Mononuclear cell (primary cell): Measurements from ENCODE around the gene ORC5. TPM values are rescaled to one million over a fixed set of nuclear protein-coding genes. Genes with fewer than 3 reads are reported as not detected.
"Not testable (repeated sequence)": the region's sequence is repeated elsewhere in the genome, so short reads cannot be mapped to it uniquely, and the experiment has no call there.

Source experiments
- H3K27me3 ChIP-seq: 2 replicates; pipeline ENCODE4 v1.6.0; 2011; ENCODE audit warnings: low read length, control low read depth; ENCODE audit not compliant: insufficient read depth
- H3K4me1 ChIP-seq: 2 replicates; pipeline ENCODE4 v1.5.1; 2011; ENCODE audit warnings: mild to moderate bottlenecking, low read length, control low read depth; ENCODE audit not compliant: insufficient read depth
- H3K4me3 ChIP-seq: 2 replicates; pipeline ENCODE4 v1.5.1; 2011; ENCODE audit warnings: mild to moderate bottlenecking, low read length, moderate library complexity
- H3K9me3 ChIP-seq: 2 replicates; pipeline ENCODE4 v1.5.1; 2011; ENCODE audit warnings: low read depth, mild to moderate bottlenecking, control low read depth, low read length
- total RNA-seq: library from RNA; depleted of rRNA; stranded (reverse); fragments of >200 nt; gene quantifications from one replicate; pipeline ENCODE4 v1.2.3, GENCODE V29; 2012

The ORC5 gene
- 19.4 TPM for total RNA-seq

DNA sequence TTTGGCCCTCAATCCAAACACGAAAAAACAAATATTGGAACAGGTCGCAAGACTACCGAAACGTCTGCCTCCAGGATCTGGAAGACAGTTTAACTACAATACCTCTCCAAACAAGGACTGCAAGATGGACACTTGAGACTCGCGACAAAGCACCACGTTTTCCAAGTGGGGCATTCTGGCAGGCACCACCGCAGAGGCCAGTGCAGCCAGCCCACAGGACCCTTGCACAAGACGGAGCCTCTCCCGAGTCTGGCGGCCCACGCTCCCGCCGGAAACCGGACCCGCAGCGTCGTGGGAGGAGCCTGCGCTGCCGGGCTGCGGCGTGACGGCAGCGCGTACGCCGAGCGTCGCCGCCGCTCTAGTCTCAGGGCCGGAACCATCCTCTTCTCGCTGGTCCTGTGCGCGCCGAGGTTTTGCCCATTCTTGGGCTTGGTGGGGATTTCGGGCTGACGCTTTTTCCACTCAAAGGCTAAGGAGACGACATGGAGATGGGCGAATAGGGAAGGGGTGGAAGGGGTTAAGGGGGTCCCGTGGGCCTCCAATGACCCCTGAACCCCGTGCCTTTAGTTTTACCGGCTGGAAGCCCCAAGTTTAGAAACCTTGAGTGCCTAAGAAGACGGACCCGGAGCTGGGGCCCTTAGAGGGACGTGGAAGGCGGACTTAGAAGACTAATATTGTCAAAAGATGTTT, at the start of gene ORC5:
TSS of gene ORC5 (minus strand) at position 283 of the 690 bp plus-strand sequence. CDS start at position 174, 109 bp downstream.
- H3K9me3 ChIP-seq, result no peaks in the 10 kb centered on the region
- H3K27me3 ChIP-seq, result no peaks in the 10 kb centered on the region
- H3K4me3 ChIP-seq, result peak within 1 kb of the TSS; percentile 84
- H3K4me1 ChIP-seq, result peaks cover 10% of the 10 kb centered on the region

DNA sequence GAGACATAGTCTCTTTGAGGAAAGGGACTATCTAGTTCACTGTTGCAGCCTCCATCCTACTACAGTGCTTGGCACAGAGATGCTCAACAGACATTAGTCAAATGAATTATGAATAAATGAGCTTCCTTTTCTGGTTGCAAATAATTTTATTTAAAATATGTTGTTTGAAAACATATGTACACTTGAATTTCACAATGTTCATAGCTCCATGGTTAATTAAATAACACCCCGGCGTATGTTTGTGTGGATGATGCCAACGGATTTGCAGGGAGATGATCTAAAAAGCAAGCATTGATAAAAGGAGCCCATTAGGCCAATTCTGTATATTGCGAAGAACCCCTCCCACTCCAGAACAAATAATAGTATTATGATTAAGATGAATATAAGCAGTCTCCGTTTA, 47.8 kb upstream of the ORC5 start:
- no peaks in the 10 kb centered on the region for H3K27me3 ChIP-seq
- H3K4me1 ChIP-seq, result no peaks in the 10 kb centered on the region
- H3K4me3 ChIP-seq, result no peak overlapping the region
- H3K9me3 ChIP-seq, result no peaks in the 10 kb centered on the region

DNA sequence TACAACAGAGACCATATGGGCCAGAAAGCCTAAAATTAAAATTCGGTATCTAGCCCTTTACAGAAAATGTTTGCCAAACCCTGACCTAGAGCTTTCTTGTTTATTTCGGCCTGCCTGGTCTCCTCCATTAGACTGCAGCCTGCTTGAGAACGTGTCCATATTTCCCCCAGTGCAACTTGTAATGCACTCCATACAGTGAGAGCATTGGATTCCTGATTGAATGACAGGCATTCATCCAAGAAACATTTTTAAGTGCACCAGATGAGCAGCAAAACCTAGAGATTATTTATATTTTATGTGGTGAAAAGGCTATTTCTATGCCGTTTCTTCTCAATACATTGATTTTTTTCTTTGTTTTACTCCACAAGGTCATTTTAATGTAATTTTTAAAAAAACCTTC, 47.4 kb upstream of the ORC5 start:
- Histone ChIP-seq H3K4me3 (no peak overlapping the region), H3K4me1 (no peaks in the 10 kb centered on the region), H3K27me3 (no peaks in the 10 kb centered on the region), H3K9me3 (no peaks in the 10 kb centered on the region)

DNA sequence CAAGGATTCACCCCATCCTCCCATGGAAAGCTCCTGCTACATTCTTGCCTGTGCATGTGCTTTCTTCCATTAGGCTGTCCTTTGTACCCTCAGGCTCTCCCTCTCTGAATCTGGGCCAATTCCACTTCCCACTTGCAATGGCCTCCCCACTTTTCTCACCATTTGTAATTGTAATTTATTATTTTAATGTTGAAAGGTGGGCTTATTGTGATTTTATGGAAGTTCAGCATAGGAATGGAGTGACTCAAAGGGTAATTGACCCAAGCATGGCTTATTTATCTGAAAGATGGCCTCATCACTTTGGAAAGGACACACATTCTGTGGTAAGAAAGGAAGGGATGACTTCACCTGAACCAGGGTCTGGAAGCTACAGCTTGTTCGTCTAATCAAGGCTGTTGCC, 46.9 kb upstream of the ORC5 start:
- Histone ChIP-seq H3K4me3 (no peak overlapping the region), H3K27me3 (no peaks in the 10 kb centered on the region), H3K9me3 (no peaks in the 10 kb centered on the region)

DNA sequence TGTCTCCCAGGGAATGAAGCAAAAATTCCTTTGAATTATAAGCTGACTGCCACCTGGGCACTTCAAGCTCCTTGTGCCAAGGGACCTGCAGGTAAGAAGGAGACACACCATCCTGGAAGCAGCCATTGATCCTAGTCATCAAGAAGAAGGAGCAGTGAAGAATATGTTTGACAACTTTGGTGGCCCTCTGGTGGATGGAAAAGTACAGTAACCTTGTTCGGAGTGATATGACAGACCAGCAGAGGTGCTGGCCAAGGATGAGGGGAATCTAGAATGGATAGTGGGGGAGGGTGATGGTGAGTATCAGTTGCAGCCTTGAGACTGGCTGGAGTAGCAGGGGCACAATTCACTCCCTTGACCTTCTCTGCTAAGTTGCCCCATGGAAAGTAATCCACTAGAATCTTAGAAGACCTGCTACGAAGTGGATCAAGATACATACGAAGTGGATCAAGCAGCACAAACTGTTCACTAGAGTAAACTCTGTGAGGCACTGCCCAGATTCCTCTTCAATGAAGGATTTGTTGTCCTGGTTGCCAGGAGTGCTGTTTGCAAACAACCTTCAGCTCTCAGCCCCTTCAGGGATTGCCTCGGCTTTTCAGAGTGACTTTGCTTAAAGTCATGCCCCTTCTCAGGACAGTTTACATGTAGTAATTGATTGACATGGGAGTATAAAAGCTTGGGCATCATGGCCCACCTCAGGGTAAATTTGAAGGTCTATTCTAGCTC, 44.8 kb upstream of the ORC5 start:
- Histone ChIP-seq H3K27me3 (no peaks in the 10 kb centered on the region), H3K4me1 (no peaks in the 10 kb centered on the region), H3K4me3 (no peak overlapping the region), H3K9me3 (no peaks in the 10 kb centered on the region)

More for the DNA sequence above, 46.9 kb upstream of the ORC5 start:
- no peaks in the 10 kb centered on the region for H3K4me1 ChIP-seq

DNA sequence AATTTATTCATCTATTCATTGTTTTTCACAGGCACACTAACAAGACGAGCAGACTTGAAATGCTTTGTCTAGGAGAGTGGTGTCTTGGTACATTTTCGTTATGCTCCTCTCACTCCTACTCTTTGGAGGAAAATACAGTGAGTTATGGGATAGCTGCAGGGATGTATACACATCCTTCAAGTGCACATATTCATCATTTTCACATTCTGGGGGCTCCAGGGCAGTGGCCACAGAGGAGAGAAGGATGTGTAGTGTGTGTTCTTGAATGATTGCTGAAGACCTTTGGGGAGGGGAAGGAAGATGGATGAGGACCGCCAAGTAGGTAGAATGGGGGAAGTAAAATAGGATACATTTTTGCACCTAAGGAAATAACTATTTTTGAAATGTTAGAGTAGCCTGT, 34.8 kb upstream of the ORC5 start:
- Histone ChIP-seq H3K4me3 (no peak overlapping the region), H3K27me3 (peaks cover 6% of the 10 kb centered on the region), H3K9me3 (no peaks in the 10 kb centered on the region), H3K4me1 (no peaks in the 10 kb centered on the region)

DNA sequence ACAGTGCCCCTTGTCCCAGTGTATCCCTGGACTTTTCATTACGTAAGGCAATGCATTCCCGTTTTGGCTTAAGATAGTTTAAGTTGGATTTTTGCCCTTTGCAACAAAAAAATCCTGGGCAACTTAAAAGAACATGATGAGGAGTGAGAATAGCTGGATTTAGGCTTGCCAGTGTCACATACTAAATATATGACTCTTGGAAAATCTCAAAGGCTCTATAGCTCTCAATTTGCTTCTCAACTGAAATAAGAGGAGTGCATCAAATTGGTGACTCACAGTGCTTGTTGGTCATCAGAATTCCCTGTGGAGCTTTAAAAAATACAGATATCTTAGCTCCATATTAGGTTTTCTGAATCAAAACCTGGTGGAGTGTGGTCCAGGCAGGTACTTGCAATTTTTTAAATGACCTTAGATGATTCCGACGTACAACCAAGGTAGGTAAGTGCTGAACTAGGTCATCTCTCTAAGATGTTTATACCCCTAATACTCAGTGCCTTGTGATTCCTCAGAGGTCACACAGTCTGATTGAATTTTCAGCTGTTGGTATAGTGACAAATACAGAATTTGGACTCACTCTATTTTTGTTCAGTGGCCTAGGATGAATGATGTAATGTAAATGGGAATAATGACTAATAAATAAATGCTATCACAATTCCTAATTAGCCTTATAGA, 33.9 kb upstream of the ORC5 start:
- Histone ChIP-seq H3K27me3 (peaks cover 7% of the 10 kb centered on the region), H3K4me3 (no peak overlapping the region), H3K4me1 (no peaks in the 10 kb centered on the region), H3K9me3 (no peaks in the 10 kb centered on the region)

DNA sequence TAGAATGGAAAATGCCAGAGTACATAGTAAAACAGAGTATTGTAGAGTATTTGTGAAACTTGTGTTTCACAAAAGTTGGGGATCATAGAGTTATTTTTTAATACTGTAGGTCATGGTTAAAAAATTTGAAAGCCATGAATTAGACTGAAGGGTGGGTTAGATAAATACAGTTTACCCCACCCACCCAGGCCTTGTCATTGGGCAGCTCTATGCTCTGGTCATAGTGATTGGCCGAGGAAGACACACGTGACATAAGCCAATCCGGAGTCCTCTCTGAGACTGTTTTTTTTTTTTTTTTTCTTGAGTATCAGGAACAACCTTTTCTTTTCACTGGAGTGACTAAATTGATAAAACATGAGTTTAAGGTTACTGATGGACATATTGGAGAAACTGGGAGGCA, 33.3 kb upstream of the ORC5 start:
- H3K4me1 ChIP-seq, result no peaks in the 10 kb centered on the region
- H3K4me3 ChIP-seq, result no peak overlapping the region

DNA sequence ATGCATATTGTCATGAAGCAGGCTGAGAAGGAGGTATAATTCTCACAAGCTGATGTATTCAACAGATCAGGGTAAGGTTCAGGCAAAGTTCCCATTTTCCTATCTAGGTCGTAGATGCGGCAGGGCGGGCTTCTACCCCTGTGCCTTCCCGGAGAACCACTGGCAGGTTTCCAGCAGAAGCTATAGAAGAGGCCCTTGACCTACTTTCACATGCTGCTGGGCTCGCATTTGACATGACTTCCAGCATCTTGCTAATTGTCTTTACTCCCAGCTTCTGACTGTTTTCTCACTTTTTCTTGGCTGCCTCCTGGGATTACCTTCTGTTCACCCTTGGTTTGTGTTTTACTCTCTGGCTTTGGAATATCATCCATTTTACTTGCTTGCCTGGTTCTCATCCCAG, 32.6 kb upstream of the ORC5 start:
- Histone ChIP-seq H3K9me3 (no peaks in the 10 kb centered on the region), H3K27me3 (peaks cover 7% of the 10 kb centered on the region), H3K4me1 (no peaks in the 10 kb centered on the region)

More for the DNA sequence above, 33.3 kb upstream of the ORC5 start:
- Histone ChIP-seq H3K9me3 (no peaks in the 10 kb centered on the region), H3K27me3 (peaks cover 7% of the 10 kb centered on the region)

DNA sequence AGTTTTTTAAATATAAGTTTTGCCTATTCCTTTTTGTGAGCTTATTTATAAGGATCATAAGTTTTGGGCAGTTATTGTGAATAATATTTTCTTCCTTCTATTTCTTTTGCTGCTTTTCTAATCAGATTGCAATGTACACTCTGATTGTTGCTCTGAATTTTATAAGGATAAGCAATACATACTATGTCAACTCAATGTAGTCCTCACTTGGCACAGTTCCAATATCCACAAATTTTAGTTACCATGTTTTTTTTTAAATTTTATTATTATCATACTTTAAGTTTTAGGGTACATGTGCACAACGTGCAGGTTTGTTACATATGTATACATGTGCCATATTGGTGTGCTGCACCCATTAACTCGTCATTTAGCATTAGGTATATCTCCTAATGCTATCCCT, 27.2 kb upstream of the ORC5 start:
- not testable (repeated sequence) for H3K9me3 ChIP-seq, H3K4me1 ChIP-seq, H3K4me3 ChIP-seq
- peaks cover 21% of the 10 kb centered on the region for H3K27me3 ChIP-seq

More for the DNA sequence above, 32.6 kb upstream of the ORC5 start:
- no peak overlapping the region for H3K4me3 ChIP-seq

DNA sequence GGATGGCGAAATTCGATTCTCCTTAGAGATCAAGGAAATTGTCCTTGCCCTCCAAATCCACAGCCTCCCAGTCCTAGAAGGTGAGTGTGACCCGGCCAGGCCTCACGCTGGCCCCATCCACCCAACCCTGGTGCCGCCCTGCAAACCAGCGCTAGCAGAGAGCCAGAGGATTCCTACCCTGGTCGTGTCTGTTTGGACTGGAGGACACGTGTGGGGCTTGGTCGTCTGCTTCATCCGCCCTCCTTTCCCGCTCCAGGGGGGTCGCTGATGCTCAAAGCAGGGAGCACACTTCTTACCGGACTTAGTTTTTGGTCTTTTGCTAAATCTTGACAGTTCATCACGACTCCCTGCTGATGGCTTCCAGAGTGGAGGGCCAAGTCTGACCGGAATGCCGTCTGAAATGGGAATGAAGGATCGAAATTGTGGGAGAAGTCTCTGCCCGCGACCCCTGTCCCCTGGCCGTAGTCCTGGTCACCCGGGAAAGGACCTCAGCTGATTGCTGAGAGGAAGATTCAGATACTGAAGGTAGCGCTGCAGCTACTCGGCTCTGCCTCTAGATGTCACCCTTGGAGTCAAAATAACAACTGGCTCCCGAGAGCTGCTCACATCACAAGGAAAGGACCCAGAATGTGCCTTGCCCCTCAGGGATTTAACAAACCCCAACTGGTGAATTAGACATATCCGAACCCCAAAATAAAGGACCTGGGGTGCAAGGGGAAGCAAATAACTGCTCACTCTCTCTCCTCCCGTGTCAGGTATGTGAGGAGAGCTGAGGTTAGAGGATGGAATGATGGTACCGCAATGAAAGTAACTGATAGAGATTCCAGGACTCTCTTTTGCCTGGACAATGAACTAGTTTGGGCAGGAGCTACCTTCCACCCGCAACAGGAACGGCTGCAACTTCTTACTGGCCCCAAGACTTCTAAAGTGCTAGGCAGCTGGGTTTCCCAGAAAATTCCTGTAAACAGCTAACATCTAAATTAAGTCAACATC, 23.5 kb upstream of the ORC5 start:
- Histone ChIP-seq H3K4me3 (no peak overlapping the region), H3K4me1 (no peaks in the 10 kb centered on the region), H3K27me3 (peaks cover 17% of the 10 kb centered on the region), H3K9me3 (no peaks in the 10 kb centered on the region)

DNA sequence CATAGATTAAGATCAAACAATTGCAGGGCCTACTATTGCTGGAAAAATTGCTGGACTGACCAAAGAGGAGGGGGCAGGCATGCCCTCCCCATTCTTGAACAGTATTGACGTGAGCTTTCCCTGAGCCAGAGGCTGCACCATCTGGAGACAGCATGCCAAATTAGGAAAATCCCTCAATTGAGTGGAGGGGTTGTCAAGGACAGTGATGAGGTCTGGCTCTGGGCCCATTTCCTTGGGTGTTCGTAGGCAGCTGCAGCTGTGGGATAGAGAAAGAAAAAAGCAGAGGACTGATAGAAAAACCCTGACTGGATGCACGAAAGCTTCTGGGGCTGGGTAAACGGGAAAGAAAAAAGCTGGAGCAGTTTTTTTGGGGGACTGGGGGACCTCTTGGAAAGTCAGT, 22.8 kb upstream of the ORC5 start:
- no peaks in the 10 kb centered on the region for H3K9me3 ChIP-seq
- no peak overlapping the region for H3K4me3 ChIP-seq
- H3K4me1 ChIP-seq, result no peaks in the 10 kb centered on the region
- H3K27me3 ChIP-seq, result peaks cover 17% of the 10 kb centered on the region

DNA sequence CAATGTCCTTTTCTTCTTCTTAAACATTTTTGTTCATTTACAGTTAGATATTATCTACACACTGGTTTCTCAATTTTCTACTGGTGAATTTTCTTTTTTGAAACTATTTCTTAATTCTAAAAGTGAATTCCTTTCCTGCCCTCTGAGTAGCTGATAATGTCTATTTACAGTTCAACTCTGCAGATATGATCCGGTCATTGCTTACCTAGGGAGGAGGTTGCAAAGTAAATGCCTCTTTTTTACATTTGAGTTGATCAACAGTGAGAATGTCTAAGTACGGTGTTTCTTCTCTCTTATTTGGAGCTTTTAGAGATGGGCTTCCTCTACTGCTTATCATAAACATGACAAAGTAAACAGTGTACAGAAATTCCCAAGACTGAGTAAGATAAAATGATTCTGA, 20.6 kb upstream of the ORC5 start:
- Histone ChIP-seq H3K4me3 (no peak overlapping the region), H3K27me3 (peaks cover 18% of the 10 kb centered on the region), H3K4me1 (no peaks in the 10 kb centered on the region), H3K9me3 (no peaks in the 10 kb centered on the region)

DNA sequence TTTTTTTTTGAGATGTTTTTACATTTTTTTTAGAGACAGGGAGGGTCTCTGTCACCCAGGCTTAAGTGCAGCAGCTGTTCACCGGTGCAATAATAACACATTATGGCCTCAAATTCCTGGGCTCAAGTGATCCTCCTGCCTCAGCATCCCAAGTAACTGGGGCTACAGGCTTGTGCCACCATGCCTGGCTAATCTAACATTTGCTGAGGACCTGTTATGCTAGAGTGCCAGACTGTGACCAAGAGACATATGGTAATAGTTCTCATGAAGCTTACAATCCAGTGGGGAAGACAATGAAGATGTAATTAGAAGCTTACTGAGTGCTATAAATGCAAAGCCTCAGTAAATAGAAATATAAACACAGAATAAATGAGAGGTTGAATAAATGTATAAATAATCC, 17.6 kb upstream of the ORC5 start:
- H3K4me1 ChIP-seq, result no peaks in the 10 kb centered on the region
- H3K4me3 ChIP-seq, result no peak overlapping the region
- H3K9me3 ChIP-seq, result no peaks in the 10 kb centered on the region
- H3K27me3 ChIP-seq, result peaks cover 14% of the 10 kb centered on the region
